SIG-M5 treated with dmso at 0.1 percent for 504 hours (cell line): ENCODE results near the gene TMED8.
"Not testable (repeated sequence)": the region's sequence is repeated elsewhere in the genome, so short reads cannot be mapped to it uniquely, and the experiment has no call there.

Experiments used
- DNase-seq: peaks from one replicate; lab custom pipeline; 2025; ENCODE audit not compliant: unreplicated experiment; lab: John Stamatoyannopoulos, UW

The TMED8 gene

GRCh38 chr14:77369285-77369684 is 7.6 kb downstream of the TMED8 start:
- DNase-seq: no peak

- no peak for DNase-seq
Observed at GRCh38 chr14:77364146-77364545, 12.7 kb downstream of the TMED8 start.

- DNase-seq: no peak
Observed at GRCh38 chr14:77359626-77360025, 17.3 kb downstream of the TMED8 start.

GRCh38 chr14:77356899-77357298 is 20.0 kb downstream of the TMED8 start:
- no peak for DNase-seq

GRCh38 chr14:77355811-77356210 is 21.1 kb downstream of the TMED8 start:
- DNase-seq: no peak

- DNase-seq: no peak
Observed at GRCh38 chr14:77353469-77354141, 23.3 kb downstream of the TMED8 start.

GRCh38 chr14:77347751-77348150 is 29.1 kb downstream of the TMED8 start:
- peak; percentile 92 for DNase-seq

- no peak for DNase-seq
Observed at GRCh38 chr14:77346495-77346894, 30.4 kb downstream of the TMED8 start.

- peak; percentile 49 for DNase-seq
Observed at GRCh38 chr14:77344377-77344996, 32.4 kb downstream of the TMED8 start.

GRCh38 chr14:77343662-77344061 is 33.2 kb downstream of the TMED8 start:
- no peak for DNase-seq

- no peak for DNase-seq
Observed at GRCh38 chr14:77342726-77343397, 34.0 kb downstream of the TMED8 start.

- no peak for DNase-seq
Observed at GRCh38 chr14:77340389-77340788, 36.5 kb downstream of the TMED8 start.

GRCh38 chr14:77339407-77339806 is 37.5 kb downstream of the TMED8 start:
- no peak for DNase-seq

GRCh38 chr14:77338302-77338701 is 38.6 kb downstream of the TMED8 start:
- DNase-seq: no peak

GRCh38 chr14:77337880-77338279 is 39.0 kb downstream of the TMED8 start:
- DNase-seq: no peak

GRCh38 chr14:77337255-77337654 is 39.6 kb downstream of the TMED8 start:
- DNase-seq: not testable (repeated sequence)

GRCh38 chr14:77335576-77335975 is 41.3 kb downstream of the TMED8 start:
- DNase-seq: no peak

GRCh38 chr14:77329872-77330271 is 47.0 kb downstream of the TMED8 start:
- DNase-seq: no peak

- no peak for DNase-seq
Observed at GRCh38 chr14:77327111-77327510, 49.8 kb downstream of the TMED8 start.

GRCh38 chr14:77325746-77326094 is 51.2 kb downstream of the TMED8 start:
- DNase-seq: no peak

GRCh38 chr14:77324816-77325745 is 51.8 kb downstream of the TMED8 start:
- no peak for DNase-seq
